Stimulated activated CD4-positive, alpha-beta T cell treated with anti-CD3 and anti-CD28 coated beads, TNF-alpha, amount 100 ng/mL, for 24 hours (primary cell): Measurements from ENCODE around the gene CREB5.

ENCODE experiments used
- DNase-seq, 3 experiments: peaks; one replicate each; pipeline ENCODE4 v3.0.0-alpha.2; 2020; ENCODE audit warnings: low read depth in 3 of 3

Gene CREB5

DNA sequence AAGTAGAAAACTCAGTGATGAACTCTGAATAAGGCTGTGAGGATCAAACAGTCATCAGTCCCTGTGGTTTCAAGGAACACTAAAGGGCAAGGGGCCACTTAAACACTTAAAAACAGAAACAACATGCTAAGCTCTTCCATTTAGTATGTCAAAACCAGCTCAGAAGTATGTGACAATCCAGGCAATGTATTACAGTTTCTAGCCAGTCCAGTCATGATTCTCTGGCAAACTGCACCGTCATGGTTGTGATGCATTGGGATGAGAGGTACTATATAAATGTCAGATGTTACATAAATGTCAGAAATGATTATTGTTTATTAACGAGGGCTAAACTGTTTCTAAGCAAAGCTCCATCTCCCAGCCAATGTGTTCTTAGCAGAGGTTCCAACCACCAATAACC is 4.7 kb upstream of the CREB5 start:
- no peak for DNase-seq

DNA sequence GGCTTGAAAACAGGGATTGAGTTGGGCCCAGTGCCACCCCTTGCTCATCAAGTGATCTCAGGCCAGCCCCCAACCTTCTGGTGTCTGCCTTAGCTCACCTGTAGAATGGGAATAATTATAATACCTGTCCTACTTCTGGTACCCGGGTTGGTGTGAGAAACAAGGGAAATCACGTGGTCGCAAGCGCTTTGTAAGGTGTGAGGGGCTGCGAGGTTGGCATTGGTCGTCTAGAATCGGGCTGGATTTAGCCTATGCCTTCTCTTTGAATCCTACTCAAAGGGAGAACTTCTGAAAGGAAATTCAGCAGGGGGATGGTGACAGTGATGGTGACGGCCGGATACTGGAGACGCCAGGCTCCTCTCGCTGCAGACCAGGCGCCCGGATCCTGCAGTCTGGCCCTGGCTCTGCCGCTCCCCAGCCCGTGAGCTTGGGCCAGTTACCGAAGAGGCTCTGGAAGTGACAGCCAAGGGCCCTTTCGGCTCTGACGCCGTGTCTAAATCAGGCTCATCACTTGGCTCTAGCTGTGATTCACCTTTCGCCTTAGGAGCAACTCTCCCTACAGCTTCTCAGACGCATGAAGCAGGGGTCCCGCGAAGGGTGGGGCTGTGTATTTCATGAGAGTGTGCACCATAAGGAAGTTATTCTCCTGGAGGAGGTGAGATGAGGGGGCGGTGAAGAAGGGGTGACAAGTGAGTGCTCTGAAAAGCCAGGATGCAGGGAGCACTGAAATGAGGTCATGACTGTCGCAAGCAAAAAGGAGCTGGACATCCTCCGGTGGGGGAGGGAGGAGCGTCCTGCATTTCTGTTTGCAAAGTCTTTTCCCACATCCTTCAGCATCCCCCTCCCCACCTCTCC is 4.0 kb upstream of the CREB5 start:
- no peak for DNase-seq

DNA sequence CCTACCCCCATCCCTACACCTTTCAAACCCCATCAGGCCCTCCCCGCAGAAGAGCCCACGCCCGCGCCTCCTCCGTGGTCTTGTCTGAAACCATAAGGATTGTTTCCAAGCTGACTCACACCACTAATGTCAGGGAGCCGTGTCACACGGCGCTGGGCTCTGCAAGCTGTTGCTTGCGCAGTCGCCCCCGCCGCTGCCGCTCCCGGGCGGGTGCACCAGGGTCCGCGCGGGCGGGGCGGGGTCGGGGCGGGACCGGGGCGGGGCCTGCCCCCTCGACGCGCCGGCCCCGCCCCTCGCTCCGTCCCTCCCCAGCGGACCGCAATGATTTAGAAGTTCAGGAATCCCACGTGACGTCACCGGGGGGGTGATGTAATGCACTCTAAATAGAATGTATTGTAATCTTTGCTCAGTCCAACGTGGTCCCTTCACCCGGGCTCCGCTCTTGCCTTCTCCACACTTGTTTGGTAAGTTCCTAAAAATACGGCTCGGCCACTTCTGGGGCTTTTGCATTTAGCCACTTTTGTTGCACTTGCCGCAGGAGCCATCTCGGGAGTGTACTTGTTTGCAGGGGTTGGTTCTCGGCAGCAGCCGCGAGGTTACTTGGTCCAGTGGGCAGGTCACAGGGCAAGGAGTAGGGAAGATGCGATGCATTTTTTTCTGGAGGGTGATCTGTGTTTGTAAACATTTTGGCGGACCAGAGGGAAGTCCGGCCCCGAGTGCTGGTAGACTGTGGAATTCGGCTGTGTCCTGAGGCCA is 3.2 kb upstream of the CREB5 start:
- peak; percentile 37 to 72 (median 46) for DNase-seq

DNA sequence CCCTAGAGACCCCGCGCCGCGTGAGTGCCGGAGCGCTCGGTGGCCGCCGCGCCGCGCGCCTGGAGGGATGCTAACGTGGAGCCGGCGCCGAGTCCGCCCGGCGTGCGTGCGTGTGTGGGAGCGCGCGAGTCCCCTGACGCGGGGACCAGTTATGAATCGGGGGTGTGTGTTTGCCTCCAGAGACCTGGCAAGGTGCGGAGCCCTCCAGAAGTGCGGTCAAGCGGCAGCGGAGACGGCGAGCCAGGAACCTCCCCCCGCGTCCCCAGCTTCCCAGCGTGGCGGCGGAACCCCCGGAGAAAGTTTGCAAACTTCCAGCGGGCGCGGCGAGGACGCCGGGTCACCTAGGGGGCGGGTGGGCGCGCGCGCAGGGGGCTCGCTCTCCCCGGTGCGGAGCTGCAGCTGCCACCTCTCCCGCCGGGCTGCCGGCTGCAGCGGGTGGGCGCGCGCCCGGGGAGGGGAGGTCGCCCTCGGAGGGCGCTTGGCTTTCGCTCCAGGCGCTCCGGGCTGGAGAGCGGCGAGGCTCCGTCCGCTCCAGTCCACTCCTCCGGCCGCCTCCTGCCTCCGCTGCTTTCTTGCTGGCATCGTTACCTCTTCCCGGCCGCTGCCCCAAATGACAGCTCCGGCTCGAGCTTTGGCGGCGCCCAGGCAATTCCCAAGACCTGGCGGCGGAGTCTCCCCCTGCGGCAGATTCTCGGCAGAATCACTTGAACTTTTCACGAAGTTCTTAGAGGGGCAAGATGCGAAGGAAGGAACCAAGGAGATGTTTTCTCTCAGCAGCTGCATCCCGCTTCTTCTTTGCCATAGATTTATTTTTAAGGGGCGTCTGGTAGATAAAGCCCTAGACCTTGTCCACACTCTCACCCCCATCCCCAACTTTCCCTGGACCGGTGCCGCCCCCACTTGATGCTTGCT is 2.3 kb upstream of the CREB5 start:
- no peak for DNase-seq

DNA sequence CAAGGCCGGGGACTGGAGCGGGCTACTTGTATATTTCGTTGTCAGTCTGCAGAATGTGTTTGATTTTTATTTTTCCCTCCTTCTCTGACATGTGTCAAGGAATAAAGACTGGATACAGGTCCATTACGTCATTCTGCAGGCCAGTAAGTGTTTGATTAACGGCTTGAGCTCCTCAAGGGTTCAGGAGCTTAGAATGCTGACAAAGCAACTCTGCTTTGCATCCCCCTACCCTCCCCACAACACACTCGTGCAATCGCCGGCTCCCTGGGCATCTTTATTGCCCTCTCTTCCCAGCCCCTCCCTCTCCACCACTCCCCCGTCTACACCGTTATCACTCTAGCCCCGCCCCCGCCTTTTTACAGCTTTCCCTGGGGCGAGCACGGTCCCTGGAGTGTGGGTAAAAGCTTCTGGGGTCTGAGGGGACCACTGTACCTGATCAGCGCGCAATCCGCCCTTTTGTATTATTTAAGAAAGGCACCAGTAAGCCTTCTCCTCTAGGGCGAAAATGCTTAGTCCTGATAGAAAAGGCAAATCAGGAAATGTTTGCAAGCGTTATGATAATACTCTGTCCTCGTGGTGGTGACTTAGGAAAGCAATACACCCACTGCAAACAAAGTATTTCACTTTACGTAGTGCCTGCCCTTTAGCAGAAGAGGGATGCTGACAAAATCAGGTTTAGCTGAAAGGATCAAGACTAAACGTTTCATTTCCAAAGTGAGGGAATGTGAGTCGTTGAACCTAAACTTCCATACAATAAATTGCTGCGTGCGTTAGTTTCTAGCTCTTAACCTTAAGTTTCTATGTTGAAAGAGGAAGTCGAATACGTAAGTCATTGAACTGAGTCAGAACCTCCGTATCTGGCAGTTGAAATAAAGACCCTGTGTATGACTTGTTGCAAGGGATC is 1.4 kb upstream of the CREB5 start:
- DNase-seq: no peak

DNA sequence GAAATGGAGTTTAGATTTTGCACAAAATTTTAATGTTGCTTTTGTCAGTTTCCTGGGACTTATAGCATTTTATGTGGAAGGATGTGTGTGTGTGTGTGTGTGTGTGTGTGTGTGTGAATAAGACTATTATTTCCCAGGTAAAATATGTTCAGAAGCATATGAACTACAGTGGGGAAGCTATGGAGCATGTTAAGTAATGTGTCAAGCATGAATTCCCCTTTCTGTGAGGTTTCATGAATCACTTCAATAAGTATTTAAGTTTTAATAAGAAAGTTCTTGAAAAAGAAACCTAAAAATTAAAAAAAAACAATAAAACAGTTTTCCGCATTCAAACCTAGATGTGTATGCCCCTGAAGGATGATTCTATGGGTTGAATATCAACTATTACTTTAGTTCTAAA is 693 bp downstream of the CREB5 start:
- no peak for DNase-seq

DNA sequence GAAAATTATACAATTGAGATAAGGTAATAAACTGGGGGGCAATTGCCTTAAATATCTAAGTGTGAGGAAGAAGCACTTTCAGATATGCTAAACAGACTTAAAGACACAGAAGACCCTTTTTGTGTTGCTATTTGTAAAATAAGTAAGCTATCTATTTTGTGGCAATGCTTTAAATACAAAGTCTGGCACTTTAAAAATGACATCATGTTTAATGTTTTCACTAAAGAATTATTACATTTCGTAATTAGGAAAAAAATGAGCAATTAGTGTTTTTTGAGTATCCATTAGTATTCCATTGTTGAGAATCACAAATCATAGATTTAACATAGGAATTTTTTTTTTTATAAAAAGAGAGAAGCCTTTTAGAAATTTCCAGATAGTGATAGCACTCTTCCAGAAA is 2.1 kb downstream of the CREB5 start:
- DNase-seq: no peak

DNA sequence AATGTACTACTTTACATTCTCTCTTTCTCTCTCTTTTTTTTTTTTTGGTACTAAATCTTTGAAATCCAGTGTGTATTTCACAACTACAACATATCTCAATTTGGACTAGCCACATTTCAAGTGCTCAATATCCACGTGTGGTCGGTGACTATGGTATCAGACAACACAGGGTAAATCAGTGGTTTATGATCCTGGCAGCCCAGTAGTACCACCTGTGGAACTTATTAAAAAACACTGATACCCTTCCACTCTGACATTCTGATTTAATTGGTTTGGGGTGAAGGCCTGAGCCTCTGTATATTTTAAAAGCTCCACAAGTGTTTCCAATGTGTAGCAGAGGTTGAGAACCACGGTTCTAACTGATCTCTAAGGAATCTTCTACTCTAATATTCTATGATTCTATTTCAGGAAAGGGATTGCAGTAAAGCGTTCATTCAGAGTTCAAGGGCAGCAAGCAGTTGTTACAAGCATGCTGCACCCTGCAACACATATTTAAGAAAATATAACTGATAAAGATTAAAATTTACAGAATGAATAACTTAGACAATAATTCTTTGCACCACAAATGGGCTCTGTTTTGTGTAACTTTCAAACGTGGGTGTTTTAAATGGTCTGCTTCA is 5.1 kb downstream of the CREB5 start:
- no peak for DNase-seq

DNA sequence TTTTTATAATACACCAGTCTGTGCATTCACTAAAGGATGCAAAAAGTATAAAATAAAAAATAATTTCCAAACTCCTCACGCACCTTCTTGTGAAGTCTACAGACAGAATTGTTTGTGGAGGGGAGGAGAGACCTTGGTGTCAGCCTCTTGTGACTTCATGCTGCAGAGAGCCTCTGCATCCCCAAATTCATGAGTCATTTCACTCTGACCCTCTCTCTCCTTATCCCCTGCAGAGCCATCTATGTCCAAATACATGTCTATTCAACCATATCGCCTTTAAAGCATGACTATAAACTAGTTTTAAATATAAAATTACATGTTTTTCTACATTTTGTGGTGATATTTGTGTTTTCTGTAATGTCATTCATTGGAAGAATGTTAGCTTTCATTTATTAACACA is 6.0 kb downstream of the CREB5 start:
- no peak for DNase-seq

DNA sequence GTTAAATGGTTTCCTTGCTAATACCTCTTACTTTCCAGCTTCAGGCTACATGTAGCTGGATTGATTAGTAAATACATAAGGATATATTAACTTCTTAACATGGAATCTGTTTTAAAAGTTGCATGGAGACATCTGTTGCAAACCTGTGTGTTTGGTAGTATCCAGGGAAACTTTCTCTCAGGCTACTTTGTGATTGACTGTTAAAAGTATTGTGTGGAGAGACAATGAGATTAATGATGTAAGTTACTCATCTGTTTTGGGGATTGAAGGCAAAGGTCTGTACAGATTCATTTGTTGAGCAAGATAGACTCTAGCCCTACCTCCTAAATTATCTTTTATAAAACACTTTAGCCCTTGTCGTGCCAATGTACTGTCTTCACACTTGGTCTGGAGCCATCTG is 6.6 kb downstream of the CREB5 start:
- DNase-seq: no peak

DNA sequence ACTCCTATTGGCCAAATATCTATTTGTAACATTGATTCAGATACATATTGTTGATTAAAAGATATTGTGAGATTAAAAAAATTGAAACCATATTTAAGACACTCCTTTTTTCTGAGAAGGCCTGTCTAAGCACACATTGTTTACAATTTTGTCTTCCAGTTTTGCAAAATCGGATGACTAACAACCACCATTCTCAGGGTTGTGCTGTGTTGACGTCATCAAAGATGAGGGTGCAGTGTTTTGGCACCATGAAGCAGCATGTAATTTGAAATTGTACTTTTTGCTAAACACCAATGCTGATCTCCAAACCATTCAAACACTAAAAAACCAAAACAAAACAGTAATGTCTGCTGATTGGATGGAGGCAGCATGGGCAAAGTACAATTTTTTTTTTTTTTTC is 7.4 kb downstream of the CREB5 start:
- no peak for DNase-seq

DNA sequence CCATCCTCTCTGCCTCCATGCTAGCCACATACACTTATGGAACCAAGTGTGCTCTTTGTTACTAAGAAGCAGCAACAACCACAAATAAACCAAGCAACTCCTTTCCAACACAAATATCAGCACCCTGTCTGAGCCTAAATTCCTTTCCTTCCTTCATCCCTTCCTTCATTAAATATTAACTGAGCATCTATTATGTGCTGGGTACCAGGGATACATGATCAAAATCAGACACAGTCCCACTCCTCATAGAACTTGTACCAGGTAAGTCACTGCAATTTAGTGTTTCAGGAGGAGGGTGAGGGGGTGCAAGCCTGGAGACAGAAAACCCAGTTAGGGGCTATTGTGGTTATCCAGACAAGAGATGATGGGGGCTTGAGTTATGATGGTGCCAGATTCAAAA is 10.8 kb downstream of the CREB5 start:
- DNase-seq: no peak

DNA sequence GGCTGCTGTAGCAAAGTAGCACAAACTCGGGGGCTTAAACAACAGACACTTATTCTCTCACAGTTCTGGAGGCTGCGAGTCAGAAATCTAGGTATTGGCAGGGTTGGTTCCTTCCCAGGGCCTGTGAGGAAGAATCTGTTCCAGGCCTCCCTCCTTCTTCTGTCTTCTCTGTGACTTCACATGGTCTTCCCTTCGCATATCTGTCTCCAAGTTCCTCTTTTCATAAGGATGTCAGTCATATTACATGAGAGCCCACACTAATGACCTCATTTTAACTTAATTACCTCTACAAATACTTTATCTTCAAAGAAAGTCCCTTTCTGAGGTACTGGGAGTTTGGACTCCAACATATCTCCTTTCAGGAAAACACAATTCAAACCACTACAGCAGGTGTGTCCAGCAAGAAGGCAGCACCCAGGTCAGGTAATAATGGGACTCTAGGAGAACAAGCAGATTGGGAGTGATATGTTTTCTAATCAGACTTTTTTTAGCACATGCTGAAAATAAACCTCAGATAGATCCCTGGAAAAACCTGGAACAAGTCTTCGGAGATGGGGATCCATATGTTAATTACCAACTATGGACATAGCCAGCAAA is 11.7 kb downstream of the CREB5 start:
- DNase-seq: no peak

DNA sequence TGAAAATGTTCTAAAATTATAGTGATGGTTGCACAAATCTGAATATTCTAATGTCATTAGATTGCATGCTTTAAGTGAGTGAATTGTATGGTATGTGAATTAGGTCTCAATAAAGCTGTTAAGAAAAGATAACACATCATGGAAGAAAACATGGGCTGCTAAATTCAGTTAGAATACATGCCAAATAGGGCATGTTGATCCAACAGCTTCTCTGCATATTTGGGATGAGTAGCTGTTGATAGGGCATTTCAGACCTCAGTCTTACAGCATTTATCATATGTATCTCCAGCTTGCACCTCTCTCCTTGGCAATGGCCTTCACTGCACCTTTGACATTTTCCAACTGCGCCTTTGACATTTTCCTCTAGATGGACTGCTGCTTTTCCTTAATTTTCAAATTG is 13.2 kb downstream of the CREB5 start:
- no peak for DNase-seq

DNA sequence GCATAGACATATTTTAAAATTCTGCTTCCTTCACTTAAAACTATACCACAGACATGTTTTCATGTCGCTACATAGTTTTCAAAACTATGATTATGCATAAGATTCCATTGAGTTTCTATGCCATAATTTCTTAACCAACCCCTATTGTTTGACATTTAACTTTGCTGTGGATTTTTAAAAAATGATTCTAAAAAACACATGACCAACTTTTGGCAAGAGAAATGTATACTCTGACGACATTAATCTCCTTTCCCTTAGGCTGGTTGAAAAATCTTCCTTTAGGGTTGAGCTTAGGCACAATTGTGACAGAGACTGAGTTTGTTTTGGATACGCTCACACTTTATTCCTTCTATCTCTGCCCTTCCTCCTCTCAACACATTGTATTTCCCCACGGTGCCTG is 14.9 kb downstream of the CREB5 start:
- DNase-seq: no peak

DNA sequence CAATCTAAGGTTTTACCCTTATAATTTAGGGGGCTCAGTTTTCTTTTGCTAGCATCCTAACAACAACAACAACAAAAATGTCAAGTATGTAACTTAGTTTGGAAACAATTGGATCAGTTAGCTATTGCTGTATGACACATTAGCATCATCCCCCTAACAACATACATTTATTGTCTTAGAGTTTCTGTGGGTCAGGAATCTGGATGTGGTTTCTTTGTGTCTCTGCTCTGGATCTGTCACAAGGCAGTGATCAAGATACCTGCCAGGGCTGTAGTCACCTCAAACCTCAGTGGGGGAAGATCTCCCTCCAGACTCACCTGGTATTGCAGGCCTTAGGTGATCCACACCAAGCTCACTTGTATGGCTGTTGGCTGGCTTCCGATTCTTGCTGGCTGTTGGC is 18.3 kb downstream of the CREB5 start:
- no peak for DNase-seq

DNA sequence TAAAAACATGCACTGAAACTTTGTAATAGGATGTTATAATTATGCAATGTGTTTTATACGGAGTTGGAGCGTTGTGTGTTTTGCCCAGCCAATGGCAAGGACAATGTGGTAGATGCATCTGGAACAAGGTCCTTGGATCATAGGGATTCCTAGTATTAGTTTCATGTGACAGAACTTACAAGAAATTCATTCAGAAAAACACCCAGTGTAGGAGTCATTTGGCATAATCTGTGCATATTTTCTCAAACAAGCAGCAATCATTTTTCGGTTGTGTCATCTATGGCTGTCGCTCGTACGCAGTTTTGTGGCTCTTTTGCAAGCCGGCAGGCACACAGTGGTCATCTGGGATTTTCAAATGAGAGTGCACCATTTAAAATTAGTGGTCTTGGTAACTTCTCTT is 19.8 kb downstream of the CREB5 start:
- no peak for DNase-seq

DNA sequence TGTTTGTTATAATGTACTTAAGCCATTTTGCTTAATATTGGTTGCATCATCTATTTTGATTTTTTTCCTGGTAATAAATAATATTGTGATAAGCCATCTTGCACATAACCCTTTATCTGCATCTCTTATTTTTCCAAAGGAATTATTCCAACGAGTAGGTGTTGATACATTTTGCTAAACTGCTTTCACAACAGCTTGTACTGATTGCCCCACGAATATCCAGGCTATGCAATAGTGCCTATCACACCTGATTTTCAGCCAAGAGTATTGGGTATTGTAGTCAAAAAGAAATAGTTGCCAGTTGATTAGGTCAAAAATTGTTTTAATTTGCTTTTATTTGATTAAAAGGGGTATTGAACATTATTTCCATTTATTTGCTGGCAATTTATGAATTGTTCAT is 20.7 kb downstream of the CREB5 start:
- no peak for DNase-seq

DNA sequence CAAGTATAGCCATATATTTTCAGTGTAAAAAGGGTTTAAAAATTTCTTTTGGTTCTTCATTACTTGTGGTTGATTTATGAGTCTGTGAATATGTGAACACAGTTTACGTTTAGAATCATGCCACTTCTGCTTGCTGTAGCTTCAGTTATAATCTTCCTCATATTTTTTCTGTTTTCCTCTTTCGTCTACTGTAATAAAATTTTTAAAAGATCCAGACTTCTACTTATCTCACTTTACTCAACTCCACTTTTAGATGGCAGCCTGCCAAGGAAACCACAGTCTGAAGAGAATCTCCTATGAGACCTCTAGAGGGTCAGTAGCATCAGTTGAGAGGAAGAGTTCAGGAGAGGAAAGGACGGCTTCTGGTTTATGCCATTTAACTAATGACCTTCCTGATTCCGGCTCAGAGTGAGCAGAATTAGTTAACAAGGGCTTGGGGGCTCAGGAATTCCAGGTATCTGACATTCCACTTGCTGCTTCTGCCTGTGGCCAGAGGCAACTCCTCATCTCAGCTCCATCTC is 21.4 kb downstream of the CREB5 start:
- no peak for DNase-seq

DNA sequence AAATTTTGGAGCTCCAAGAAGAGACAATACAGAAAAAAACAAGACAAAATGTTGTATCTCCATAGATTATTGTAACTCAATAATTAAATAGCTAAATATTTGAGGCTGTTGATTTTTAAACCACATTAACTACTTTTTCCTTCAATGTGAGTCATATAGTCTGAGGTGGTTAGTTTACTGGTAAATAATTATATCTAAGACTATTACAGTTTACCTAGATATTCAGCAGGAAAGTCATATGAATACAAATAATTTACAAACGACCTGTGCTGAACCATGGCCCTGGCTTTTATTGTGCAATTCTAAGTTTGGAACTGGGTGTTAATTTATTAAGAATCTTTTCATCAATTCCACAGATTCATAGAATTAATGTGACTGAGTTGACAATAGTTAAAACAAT is 22.2 kb downstream of the CREB5 start:
- no peak for DNase-seq
